ENCODE measurements around the gene FNDC10. TPM values are rescaled to one million over a fixed set of nuclear protein-coding genes. Genes with fewer than 3 reads are reported as not detected.

FNDC10 gene
- total RNA-seq, 1 donor from 2014 or later: 9.0 TPM

DNA sequence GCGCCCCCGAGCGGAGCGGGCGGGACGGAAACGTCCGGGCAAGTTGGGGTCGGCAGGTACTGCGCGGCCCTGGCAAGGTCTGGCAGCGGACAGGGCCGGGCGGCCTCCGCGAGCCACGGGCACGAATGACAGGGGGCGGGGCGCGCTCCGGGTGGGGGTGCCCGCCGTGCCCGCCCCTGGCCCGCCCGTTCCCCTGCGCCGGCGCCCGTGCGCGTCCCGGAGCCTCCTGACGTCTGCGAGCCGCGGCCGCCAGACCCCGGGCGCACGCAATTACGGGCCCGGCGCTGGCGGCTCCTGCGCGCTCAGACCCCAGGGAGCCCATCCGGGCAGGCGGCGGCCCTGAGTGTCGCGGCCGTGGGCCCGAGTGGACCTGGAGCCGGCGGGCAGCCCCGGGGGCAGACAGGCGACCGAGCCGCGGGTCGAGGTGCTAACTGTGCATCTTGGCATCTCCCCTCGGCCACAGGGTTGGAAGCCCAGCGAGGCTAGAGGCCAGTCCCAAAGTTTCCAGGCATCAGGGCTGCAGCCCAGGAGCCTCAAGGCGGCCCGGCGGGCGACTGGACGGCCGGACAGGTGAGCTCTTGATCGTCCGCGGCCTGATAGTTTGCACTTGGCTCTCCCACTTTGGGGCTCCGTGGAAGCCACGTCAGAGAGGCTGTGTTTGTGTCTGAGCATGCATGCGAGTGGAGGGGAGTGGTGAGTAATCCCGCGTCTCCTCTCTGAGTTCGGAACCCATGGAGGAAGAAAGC lies 16.3 kb upstream of the FNDC10 start:
- intact Hi-C loops (cut with micrococcal nuclease): no loop called here

DNA sequence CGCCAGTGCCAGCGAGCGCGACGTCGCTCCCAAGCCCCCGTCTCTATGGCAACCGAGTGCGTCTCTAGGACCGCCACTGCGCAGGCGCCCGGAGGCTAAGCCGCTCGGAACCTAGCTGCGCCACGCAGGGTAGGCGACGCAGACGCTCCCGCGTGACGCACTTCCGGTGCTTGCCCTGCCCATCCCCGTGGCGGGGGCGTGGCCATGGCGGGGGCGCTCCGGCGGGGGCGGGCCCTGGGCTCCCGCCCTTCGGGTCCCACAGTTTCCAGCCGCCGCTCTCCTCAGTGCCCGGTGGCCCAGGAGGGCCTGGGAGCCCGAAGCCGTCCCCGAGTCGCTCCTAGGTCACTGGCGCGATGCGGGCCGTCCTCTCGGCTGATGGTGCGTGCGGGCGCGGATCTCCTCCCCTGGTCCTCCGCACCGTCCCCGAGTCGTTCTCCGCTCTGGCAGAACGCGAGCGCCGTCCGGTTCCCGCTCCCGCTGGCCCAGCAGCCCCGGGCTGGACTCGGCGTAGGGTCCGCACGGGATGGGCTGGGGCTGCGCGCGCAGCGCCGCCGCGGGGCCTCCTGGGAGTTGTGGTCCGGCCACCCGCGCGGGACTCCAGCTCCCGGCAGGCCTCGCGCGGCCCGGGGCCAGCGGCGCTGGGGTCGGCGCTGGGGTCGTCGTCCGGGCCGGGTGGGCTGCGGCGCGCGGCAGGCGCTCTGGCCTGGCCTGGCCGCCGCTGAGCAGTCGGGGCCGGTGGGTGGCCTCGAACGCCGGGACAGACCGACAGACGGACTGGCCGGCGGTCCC lies 15.5 kb upstream of the FNDC10 start, which contains the start of gene MIB2:
TSS of gene MIB2 (plus strand) at position 245 of the 789 bp plus-strand sequence. CDS start 7,953 bp downstream, outside the sequence.
- intact Hi-C loops (cut with micrococcal nuclease): loop anchor here (1.0 to 2.0 kb wide), 3 partner anchors 15 to 144 kb away; partner anchors contain the start of genes ATAD3B and SSU72

DNA sequence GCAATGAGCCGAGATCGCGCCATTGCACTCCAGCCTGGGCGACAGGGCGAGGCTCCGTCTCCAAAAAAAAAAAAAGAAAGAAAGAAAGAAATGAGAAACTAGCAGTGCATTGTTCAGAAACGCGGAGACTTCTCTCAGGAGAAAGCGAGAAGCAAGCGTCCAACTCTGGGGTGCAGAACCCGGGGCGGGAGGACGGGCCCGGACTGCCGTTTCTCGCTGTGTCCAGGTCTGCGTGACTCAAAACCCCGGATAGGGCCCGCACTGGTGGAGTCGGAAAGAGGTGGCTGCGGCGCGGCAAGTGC lies 15.0 kb upstream of the FNDC10 start:
- intact Hi-C loops (cut with micrococcal nuclease): loop anchor here (1.0 to 2.0 kb wide), 3 partner anchors 16 to 144 kb away; partner anchors contain the start of genes ATAD3B and SSU72

DNA sequence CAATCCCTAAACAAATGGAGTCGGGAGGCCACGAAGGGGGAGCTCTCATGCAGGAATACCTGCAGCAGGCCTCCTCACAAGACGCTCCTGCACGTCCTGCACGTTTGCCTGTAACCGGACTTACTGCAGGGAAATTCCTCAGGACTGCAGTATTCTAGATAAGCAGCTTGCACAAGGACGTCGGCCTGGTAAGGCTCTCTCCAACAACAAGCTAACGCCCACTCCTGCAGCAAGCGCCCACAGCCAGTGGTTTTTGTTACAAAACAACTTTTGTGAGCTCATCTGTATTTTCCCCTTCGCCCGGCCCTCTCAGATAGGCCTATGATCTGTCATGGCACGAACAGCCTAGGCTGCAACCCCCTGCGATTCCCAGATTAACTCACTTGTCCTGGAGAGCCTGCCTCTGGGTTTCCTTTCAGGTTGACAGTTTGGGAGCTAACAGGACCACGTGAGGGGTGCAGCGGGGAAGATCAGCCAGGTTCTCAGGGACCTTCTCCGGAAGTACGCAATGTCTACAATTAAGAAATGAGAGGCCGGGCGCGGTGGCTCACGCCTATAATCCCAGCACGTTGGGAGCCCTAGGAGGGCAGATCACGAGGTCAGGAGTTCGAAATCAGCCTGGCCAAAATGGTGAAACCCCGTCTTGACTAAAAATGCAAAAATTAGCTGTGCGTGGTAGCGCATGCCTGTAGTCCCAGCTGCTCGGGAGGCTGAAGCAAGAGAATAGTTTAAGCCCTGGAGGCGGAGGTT lies 14.4 kb upstream of the FNDC10 start:
- intact Hi-C loops (cut with micrococcal nuclease): loop anchor here (2.0 kb wide), 1 partner anchor 16 kb away; no protein-coding TSS in a partner anchor

DNA sequence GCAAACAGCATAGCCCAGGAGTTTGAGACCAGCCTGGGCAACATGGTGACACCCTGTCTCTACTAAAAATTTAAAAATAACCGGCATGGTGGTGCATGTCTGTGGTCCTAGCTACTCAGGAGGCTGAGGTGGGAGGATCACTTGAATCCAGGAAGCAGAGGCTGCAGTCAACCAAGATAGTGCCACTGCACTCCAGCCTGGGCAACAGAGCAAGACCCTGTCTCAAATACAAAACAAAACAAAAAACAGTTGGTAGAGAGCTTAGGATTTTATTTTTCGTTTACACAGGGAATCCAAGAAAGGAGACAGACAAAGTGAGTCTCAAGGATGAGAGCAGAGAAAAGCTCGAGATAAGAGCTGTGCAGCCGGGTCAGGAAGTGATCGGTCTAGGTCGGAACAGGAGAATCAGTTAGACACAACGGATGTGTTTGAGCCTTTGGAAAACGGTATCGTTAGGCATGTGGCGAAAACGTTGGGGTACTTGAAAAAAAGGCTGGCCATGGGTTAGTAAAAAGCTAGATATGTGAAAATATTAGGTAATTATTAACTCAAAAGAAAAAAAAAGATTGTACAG lies 13.7 kb upstream of the FNDC10 start:
- intact Hi-C loops (cut with micrococcal nuclease): loop anchor here (2.0 kb wide), 1 partner anchor 17 kb away; no protein-coding TSS in a partner anchor

DNA sequence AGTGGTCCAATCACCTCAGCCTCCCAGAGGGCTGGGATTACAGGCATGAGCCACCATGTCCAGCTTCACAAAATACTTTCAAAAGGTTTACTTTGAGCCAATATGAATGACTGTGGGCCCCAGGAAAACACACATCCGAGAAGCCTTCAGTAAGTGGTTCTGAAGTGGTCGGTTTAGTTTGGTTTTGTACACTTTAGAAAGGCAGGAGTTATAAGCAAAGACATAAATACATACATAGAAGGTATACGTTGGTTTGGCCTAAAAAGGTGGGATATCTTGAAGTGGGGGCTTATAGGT lies 12.1 kb upstream of the FNDC10 start:
- intact Hi-C loops (cut with micrococcal nuclease): no loop called here

DNA sequence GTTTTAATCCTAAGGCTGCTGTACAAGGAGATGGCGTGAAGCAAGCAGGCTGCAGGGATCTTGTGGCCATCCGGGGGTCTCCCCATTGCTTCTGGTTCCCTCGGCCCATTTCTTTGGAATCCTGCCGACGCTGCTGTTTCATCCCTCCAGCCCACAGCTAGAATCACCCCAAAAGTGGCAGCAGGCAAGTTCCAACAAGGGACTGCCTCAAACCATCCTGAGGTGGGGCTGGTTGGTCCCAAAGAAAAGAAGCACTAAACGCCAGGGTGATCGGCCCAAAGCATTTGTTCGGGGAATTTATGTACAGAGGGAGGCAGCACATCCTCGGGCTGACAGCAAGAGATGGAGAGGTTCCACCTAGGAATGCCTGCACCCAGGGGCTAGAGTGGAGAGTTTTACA lies 10.9 kb upstream of the FNDC10 start:
- intact Hi-C loops (cut with micrococcal nuclease): no loop called here

DNA sequence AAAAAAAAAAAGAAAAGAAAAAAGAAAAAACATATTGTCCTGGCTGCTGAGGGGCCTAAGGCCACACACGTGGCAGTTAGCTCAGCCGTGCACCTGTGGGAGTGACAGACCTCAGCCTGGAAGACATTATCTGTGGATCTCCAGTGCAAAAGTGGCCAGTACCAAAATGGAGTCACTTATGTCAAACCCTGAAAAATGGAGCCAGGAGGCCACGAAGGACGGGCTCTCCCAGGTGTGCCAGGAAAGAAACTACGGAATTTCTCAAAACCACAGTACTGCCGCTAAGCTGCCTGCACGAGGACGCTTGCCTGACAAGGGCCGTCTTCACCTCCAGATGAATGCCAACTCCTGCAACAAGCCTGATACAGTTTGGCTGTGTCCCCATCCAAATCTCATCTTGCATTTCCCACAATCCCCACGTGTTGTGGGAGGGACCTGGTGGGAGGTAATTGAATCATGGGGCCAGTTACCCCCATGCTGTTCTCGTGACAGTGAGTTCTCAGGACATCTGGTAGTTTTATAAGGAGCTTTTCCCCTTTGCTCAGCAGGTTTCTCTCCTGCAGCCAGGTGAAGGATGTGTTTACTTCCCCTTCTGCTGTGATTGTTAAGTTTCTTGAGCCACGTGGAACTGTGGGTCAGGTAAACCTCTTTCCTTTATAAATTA lies 10.0 kb upstream of the FNDC10 start:
- intact Hi-C loops (cut with micrococcal nuclease): no loop called here

DNA sequence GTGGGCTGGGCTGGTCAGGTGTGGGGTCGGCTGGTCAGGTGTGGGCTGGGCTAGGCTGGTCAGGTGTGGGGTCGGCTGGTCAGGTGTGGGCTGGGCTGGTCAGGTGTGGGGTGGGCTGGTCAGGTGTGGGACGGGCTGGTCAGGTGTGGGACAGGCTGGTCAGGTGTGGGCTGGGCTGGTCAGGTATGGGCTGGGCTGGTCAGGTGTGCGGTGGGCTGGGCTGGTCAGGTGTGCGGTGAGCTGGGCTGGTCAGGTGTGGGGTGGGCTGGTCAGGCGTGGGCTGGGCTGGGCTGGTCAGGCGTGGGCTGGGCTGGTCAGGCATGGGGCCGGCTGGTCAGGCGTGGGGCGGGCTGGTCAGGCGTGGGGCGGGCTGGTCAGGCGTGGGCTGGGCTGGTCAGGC lies 6.3 kb upstream of the FNDC10 start:
- intact Hi-C loops (cut with micrococcal nuclease): no loop called here

DNA sequence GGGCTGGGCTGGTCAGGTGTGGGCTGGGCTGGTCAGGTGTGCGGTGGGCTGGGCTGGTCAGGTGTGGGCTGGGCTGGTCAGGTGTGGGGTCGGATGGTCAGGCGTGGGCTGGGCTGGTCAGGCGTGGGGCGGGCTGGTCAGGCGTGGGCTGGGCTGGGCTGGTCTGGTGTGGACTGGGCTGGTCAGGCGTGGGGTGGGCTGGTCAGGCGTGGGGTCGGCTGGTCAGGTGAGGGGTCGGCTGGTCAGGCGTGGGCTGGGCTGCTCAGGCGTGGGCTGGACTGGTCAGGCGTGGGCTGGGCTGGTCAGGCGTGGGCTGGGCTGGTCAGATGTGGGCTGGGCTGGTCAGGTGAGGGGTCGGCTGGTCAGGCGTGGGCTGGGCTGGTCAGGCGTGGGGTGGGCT lies 5.8 kb upstream of the FNDC10 start:
- intact Hi-C loops (cut with micrococcal nuclease): no loop called here

DNA sequence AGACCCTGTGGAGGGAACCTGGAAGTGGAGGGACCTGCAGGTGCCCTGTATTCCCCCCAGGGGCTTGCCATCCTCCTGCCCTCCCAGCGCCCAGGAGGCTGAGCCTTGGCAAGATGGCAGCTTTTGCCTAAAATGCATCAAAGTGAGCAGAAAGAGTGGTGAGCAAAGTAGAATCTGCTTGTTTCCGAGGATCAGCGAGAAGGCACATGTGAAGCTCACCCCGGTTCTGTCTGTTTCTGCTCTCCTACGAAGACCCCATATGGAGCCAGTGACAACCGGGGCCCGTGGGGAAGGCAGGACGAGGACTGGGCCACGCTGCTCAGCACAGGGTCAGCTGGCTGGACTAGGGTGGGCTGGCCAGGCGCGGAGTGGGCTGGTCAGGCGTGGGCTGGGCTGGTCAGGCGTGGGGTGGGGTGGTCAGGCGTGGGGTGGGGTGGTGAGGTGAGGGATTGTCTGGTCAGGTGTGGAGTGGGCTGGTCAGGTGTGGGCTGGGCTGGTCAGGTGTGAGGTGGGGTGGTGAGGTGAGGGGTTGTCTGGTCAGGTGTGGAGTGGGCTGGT lies 5.2 kb upstream of the FNDC10 start:
- intact Hi-C loops (cut with micrococcal nuclease): no loop called here

DNA sequence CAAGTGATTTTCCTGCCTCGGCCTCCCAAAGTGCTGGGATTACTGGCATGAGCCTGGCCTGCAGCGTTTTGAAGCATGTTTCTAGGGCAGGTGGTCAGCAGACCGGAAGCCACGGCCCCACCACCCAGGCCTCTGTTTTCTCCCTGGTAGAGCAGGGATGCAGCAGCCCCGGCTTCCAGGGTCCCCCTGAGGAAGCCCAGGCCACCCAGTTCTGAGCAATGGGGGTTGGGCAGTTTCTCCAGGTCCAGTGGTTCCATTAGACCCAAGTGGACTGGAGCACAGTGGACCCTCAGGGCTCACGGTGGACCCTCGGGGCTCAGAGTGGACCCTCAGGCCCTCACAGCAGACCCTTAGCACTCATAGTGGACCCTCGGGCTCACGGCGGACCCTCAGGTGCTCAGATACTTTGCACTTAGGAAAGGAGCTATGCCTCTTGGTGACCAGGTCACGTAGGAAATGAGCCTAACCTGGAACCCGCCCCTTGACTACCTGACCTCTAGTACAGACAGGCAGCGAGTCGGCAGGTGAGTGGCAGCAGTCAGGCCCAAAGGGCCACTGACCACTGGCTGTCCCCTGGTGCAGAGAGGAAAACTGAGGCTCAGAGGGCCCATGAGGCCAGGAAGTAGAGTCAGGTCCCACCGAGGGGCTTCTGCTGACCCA lies 4.6 kb upstream of the FNDC10 start:
- intact Hi-C loops (cut with micrococcal nuclease): no loop called here

DNA sequence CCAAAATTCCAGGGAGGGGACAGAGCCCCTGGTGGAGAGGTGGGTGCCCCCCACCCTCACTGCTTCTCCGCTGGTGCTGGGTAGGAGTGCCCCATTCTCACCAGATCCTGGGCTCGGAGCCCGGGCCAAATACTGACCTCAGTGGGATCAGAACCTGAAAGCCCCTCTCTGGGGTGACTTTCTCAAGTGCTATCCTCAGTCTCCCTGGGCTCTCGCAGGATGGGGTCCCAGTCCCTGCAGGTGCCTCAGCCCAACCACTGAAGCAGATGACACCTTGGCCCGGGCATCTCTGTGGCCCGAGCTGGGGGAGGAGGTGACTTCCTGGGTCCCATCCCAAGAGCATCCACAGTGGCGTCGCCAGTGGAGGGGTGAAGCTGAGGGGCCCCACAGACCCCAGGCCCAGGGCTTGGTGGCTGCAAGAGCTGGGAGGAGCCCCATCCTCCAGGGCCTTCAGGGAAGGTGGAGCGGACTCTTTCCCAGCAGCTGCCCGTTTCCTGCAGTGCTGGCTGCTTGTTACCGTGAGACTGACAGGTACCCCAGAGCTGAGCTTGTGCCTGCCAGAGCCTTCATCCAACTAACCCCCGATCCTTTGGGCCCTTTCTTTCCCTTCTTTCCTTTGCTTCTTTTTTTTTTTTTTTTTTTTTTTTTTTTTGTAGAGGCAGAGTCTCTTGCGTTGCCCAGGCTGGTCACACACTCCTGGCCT lies 3.9 kb upstream of the FNDC10 start:
- intact Hi-C loops (cut with micrococcal nuclease): no loop called here

DNA sequence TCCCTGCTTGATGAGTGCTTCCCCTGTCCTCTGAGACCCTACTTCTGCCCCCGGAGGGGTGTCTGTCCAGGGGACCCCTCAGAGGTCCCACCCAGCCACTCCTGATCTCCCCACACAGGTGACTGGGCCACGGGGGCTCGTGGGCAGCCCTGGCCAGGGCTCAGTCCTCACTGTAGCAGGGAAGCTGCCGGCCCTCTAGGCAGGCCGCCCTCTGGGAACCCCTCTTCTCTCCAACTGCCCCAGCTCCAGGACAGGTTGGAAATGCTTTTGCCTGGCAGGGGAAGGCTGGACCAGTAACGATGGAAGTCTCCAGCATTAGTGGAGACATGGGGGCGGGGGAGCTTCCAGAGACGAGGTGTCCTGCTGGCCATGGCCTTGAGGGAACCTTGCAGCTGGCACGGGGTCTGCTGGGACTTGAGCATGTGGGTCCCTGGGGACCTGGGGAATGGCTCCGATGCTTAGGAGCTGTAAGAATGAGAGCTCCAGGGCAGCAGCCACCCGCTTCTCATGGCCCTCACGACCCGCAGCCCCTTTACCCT lies 3.1 kb upstream of the FNDC10 start:
- intact Hi-C loops (cut with micrococcal nuclease): no loop called here

DNA sequence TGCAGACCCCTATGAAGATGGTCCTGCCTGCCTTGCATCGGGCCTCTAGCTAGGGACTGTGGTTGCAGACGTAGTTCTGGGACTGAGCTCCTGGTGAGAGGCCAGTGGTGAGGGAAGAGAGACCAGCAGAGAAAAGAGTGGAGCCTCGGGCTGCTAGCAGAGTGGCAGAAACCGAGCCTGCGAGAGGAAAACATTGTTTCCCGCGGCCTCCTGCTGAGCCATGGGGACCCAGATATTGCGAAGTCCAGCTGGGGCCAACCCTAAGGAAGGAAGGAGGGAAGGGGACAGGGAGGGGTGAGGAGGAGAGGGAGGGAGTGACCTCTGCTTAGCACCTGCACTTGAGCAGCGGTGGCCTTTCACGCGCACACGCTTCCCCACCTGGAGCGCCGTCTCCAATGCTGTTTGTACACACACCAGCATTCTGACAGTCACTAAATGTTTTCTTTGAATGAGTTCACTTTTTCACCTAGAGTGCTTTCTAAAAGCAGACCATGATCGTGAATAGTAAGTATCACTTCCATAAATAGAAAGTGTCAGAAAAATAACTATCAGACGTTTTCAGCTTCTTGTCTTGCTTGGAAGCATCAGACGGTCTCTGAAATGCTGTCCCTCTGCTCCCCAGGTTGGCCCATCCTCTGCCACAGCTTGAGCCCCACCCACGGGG lies 2.5 kb upstream of the FNDC10 start:
- intact Hi-C loops (cut with micrococcal nuclease): no loop called here

DNA sequence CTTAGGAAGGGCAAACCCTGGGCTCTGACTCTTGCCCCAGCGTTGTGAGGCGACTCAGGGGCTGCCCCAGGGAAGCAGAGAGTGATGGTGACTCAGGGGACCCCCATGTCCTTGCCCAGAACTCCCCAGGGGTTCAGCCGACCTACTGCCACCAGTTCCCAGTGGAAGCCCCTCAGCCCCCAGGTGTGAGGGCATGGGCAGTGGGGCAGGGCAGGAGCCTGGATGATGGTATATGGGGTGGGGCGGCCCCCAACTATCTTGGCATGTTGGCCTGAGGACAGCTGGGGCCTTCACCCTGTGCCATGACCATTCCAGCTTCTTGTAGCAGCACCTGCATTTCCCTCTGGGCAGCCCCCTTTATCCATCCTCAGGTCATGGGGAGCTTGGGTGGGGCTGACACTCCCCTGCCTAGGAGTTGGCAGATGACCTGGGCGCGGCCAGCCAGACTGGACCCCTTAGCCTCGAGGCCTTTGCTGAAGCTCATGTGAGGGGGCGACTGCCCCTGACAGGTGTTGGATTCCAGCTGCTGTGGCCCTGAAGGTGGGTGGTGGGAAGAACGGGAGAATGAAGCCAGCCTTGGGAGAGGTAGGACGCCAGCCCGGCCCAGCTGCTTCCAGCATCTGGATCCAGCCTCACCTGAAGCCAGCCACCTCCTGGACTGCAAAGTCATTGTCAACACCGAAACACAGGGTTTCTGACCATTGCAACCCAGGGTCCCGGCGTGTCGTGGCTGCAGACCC lies 1.8 kb upstream of the FNDC10 start:
- intact Hi-C loops (cut with micrococcal nuclease): no loop called here

DNA sequence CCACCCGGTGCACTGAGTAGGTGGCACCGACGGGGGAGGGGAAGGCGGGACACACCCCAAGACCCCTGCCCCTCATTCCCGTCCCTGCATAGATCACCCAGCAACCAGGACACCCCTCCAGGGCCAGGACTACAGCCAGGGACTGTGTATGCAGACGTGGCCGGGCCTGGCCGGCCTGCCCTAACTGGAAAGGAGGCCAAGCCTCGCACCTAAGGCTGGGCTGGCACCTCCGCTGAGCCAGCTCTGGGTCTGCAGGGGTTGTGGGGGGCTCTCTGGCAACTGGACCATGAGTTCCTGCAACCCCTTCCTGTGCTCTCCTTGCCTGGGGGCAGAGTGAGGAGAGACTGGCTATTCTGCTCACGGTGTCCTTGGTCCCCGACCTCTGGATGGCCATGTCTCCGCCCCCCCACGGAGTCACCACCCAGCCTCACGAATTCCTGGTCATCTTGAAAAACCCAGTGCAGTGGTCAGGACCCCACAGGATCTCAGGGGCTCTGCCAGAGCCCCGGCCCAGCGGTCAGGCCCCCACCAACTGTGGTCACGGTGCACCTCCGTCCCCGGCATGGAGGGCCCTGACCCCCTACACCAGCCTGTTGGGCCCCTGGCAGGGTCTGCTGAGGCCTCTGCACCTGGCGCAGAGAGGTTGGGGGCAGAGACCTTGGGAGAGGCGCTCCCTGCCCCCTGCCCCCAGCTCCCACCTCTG lies 1.1 kb upstream of the FNDC10 start:
- intact Hi-C loops (cut with micrococcal nuclease): no loop called here
